Stimulated activated CD8-positive, alpha-beta memory T cell treated with anti-CD3 and anti-CD28 coated beads, Interleukin-4, amount 100 ng/mL, for 1 hour (primary cell): ENCODE results near the gene CCR5AS.

Source experiments
- DNase-seq, 2 donors: peaks; one replicate each; pipeline ENCODE4 v3.0.0-alpha.2; 2020; ENCODE audit warnings: low read depth in 2 of 2, low spot score in 1 of 2

The CCR5AS gene

DNA sequence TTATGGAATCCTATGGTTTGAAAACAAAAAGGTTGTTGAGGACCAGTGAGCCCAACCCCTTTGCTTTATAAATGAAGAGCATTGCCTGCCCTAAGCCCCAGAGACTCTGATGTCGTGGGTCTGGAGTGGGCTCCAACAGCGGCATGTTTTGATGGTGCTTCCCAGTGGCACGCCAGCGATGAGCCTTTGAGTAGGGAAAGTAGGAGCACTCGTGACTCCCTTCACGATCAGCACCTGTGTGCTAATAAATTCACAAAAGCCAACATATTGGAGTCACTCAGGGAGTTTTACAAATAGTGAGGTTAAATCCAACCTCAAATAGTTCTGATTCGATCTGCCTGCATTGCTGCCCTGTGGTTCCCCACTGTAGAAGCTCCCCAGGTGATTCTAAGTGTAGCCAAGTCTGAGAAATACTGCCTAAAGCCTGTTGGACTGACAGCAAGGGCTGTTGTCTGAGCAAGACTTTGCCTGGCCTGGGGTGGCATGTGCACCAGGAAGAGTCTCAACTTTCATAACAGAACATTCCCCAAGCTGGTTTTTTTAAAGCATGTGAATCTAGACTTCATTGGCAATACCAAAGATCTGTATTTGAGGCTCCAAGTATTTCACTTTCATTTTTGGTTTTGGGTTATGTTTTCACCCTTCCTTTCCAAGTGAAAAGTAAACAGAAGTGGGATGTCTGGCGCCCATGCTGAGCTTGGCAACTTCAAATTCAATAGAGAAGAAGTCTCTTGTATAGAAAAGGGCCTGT lies 26.2 kb downstream of the CCR5AS start:
- DNase-seq, result no peak

DNA sequence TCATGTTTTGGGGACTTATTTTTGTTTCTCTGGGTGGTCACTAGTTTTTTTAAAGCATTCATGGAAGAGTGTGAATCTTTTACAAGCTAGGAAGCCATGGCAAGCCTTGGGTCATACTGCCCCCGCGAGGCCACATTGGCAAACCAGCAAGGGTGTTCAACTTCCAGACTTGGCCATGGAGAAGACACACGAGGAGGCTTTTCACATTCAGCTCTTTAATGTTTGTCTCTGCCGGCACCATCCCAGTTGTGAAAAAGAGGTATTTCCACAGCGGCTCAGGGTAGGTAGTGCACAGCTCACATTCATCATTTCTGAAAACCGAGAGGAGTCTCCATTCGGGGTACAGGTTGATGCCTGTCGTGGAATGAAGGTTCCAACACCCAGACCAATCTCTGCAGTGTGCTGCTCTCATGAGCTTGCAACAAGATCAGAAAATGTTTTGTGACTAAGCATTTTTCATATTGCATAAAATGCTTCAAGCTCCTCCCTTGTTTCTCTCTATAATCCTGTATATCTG lies 28.4 kb downstream of the CCR5AS start:
- DNase-seq, result peak; percentile 28 to 39

DNA sequence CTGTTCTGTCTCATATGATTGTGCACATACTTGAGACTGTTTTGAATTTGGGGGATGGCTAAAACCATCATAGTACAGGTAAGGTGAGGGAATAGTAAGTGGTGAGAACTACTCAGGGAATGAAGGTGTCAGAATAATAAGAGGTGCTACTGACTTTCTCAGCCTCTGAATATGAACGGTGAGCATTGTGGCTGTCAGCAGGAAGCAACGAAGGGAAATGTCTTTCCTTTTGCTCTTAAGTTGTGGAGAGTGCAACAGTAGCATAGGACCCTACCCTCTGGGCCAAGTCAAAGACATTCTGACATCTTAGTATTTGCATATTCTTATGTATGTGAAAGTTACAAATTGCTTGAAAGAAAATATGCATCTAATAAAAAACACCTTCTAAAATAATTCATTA lies 31.1 kb downstream of the CCR5AS start:
- DNase-seq, result no peak

DNA sequence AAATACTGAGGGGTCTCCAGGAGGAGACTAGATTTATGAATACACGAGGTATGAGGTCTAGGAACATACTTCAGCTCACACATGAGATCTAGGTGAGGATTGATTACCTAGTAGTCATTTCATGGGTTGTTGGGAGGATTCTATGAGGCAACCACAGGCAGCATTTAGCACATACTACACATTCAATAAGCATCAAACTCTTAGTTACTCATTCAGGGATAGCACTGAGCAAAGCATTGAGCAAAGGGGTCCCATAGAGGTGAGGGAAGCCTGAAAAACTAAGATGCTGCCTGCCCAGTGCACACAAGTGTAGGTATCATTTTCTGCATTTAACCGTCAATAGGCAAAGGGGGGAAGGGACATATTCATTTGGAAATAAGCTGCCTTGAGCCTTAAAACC lies 31.6 kb downstream of the CCR5AS start:
- DNase-seq, result no peak

DNA sequence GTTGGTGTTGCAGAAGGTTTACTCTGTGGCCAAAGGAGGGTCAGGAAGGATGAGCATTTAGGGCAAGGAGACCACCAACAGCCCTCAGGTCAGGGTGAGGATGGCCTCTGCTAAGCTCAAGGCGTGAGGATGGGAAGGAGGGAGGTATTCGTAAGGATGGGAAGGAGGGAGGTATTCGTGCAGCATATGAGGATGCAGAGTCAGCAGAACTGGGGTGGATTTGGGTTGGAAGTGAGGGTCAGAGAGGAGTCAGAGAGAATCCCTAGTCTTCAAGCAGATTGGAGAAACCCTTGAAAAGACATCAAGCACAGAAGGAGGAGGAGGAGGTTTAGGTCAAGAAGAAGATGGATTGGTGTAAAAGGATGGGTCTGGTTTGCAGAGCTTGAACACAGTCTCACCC lies 32.1 kb downstream of the CCR5AS start:
- no peak for DNase-seq

DNA sequence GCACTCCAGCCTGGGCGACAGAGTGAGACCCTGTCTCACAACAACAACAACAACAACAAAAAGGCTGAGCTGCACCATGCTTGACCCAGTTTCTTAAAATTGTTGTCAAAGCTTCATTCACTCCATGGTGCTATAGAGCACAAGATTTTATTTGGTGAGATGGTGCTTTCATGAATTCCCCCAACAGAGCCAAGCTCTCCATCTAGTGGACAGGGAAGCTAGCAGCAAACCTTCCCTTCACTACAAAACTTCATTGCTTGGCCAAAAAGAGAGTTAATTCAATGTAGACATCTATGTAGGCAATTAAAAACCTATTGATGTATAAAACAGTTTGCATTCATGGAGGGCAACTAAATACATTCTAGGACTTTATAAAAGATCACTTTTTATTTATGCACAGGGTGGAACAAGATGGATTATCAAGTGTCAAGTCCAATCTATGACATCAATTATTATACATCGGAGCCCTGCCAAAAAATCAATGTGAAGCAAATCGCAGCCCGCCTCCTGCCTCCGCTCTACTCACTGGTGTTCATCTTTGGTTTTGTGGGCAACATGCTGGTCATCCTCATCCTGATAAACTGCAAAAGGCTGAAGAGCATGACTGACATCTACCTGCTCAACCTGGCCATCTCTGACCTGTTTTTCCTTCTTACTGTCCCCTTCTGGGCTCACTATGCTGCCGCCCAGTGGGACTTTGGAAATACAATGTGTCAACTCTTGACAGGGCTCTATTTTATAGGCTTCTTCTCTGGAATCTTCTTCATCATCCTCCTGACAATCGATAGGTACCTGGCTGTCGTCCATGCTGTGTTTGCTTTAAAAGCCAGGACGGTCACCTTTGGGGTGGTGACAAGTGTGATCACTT lies 34.1 kb downstream of the CCR5AS start:
- DNase-seq, result no peak

DNA sequence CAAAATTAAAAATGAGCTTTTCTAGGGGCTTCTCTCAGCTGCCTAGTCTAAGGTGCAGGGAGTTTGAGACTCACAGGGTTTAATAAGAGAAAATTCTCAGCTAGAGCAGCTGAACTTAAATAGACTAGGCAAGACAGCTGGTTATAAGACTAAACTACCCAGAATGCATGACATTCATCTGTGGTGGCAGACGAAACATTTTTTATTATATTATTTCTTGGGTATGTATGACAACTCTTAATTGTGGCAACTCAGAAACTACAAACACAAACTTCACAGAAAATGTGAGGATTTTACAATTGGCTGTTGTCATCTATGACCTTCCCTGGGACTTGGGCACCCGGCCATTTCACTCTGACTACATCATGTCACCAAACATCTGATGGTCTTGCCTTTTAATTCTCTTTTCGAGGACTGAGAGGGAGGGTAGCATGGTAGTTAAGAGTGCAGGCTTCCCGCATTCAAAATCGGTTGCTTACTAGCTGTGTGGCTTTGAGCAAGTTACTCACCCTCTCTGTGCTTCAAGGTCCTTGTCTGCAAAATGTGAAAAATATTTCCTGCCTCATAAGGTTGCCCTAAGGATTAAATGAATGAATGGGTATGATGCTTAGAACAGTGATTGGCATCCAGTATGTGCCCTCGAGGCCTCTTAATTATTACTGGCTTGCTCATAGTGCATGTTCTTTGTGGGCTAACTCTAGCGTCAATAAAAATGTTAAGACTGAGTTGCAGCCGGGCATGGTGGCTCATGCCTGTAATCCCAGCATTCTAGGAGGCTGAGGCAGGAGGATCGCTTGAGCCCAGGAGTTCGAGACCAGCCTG lies 35.1 kb downstream of the CCR5AS start:
- no peak for DNase-seq

DNA sequence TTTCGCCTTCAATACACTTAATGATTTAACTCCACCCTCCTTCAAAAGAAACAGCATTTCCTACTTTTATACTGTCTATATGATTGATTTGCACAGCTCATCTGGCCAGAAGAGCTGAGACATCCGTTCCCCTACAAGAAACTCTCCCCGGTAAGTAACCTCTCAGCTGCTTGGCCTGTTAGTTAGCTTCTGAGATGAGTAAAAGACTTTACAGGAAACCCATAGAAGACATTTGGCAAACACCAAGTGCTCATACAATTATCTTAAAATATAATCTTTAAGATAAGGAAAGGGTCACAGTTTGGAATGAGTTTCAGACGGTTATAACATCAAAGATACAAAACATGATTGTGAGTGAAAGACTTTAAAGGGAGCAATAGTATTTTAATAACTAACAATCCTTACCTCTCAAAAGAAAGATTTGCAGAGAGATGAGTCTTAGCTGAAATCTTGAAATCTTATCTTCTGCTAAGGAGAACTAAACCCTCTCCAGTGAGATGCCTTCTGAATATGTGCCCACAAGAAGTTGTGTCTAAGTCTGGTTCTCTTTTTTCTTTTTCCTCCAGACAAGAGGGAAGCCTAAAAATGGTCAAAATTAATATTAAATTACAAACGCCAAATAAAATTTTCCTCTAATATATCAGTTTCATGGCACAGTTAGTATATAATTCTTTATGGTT lies 35.9 kb downstream of the CCR5AS start, which contains the start of gene CCR5:
Gene CCR5 (plus strand): TSS at position 108 of the 680 bp plus-strand sequence. CDS start 1,957 bp downstream, outside the sequence.
- no peak for DNase-seq

DNA sequence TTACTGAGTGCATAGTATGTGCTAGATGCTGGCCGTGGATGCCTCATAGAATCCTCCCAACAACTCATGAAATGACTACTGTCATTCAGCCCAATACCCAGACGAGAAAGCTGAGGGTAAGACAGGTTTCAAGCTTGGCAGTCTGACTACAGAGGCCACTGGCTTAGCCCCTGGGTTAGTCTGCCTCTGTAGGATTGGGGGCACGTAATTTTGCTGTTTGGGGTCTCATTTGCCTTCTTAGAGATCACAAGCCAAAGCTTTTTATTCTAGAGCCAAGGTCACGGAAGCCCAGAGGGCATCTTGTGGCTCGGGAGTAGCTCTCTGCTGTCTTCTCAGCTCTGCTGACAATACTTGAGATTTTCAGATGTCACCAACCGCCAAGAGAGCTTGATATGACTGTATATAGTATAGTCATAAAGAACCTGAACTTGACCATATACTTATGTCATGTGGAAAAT lies 37.2 kb downstream of the CCR5AS start:
- DNase-seq, result no peak

DNA sequence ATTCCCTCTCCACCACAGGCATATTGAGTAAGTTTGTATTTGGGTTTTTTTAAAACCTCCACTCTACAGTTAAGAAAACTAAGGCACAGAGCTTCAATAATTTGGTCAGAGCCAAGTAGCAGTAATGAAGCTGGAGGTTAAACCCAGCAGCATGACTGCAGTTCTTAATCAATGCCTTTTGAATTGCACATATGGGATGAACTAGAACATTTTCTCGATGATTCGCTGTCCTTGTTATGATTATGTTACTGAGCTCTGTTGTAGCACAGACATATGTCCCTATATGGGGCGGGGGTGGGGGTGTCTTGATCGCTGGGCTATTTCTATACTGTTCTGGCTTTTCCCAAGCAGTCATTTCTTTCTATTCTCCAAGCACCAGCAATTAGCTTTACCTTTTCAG lies 37.7 kb downstream of the CCR5AS start:
- no peak for DNase-seq

DNA sequence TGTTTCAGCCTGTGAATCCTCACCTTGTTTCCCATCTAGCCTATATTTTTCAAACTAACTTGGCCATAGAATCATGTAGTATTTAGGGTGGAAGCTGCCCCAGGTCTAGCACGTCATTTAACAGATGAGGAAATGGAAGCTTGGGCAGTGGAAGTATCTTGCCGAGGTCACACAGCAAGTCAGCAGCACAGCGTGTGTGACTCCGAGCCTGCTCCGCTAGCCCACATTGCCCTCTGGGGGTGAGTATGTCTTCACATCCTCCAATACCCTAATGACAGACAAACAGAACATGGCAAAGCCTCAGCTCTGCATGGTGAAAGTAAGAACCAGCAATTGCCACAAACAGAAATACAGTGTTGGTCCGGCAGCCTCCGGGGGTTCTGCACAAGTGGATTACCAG lies 38.3 kb downstream of the CCR5AS start:
- peak; percentile 30 to 42 for DNase-seq

DNA sequence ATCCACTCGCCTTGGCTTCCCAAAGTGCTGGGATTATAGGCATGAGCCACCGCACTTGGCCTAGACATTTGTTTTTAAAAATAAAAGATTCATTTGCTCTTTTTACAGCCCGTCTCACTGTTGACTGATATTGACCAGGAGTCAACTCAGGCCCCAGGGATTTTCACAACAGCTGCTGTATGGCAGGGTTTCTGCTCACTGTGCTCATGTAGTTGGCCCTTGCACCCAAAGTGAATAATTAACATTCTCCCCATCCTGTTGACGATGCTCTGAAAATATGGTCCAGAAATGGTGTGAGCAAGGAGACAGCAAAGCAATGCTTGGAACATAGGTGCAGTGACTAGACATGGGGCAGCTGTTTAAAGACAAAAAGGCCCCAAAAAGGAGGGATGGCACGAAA lies 39.1 kb downstream of the CCR5AS start:
- DNase-seq, result no peak

DNA sequence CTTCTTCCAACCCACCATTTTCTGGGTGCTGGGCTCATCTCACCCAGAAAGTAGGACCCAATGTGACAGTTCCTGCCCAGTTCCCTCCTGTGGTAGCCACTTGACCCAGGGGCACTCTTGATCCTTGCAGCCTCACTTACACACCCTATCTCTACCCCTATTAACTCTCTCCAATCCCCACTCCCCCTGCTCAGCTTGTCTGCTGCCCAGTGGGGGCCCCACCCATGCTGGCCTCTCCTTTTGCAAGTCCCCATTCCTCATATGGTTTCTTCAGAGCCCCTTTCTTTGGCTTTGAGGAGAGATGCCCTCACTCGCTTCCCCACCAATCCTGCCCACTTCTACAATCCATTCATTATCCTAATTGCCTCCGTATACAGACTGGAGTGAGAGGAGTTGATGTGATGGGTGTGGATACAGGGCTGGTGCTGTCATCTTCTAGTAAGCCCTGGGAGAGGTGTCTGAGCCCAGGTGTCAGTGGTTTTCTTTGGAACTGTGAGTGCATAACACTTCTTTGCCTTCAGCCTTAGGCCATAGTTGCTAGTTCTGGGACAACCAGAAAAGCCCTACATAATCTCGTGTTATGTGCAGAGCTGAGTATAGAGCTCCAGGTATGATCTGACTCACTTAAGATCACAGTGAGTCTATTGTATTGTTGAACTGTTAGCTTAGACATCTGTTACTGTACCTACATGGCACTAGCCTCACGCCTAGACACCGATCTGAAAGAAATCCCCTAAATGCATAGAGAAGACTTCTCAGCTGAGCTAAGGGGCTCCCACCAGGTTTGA lies 40.9 kb downstream of the CCR5AS start:
- DNase-seq, result no peak

DNA sequence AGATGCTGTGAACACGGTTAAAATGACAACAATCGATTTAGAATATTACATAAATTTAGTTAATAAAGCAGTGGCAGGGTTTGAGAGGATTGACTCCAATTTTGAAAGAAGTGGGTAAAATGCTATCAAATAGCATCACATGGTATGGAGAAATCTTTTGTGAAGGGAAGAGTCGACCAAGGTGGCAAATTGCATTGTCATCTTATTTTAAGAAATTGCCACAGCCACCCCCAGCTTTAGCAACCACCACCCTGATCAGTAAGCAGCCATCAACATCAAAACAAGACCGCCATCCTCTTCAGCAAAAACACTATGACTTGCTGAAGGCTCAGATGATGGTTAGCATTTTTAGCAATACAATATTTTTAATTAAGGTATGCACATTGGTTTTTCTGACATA lies 41.8 kb downstream of the CCR5AS start:
- no peak for DNase-seq

DNA sequence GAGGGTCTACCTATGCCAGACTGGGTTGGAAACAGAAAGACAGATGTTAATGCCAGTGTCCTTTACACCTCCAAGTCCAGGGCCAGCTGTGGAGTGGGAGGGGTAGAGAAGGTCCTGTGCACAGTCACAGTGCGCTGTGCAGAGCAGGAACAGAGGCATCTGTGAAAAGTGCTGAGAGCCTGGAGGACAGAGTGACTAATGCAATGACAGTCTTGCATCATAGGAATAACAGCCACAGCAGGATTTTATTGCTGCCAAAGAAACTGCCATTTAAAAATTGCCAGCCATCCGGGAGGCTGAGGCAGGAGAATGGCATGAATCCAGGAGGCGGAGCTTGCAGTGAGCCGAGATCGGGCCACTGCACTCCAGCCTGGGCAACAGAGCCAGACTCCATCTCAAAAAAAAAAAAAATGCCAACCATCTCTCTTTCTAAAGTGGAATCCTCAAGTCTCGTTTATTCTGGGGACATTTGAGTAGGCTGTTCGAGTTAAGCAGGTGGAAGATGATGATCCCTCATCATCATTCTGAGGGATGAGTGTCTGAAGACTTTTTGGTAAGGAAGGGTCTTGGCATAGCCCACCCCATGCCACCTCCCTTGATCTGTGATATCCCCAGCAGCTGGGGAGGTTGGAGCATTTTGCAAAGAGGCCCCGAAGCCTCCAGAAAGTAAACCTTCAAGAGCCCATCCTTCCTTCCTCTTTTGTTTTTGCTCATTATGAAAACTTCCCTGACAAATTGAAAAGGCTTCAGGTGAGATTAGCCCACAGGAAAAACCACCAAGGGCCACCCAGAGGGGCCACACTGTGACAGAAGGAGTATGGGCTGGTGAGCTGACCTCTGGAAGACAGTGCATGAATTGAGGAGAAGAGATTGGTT lies 45.2 kb downstream of the CCR5AS start:
- no peak for DNase-seq

DNA sequence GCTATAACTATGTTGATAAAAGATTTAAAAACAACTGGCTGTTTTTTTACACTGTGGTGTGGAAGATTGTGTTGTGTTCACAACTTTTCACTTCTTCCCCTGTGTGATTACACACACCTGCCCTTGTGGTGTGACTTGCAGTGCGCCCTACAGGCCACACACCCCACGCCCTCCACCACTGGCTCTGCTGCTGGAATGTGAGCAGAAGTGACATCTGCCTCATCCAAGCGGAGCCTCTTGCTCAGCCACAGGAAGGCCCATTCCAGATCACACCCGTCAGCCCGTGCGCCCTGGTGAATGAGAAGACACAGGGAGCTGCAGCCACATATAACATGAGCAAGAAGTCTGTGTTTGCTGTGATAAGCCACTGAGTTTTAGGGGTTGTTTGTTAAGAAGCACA lies 46.0 kb downstream of the CCR5AS start:
- no peak for DNase-seq

DNA sequence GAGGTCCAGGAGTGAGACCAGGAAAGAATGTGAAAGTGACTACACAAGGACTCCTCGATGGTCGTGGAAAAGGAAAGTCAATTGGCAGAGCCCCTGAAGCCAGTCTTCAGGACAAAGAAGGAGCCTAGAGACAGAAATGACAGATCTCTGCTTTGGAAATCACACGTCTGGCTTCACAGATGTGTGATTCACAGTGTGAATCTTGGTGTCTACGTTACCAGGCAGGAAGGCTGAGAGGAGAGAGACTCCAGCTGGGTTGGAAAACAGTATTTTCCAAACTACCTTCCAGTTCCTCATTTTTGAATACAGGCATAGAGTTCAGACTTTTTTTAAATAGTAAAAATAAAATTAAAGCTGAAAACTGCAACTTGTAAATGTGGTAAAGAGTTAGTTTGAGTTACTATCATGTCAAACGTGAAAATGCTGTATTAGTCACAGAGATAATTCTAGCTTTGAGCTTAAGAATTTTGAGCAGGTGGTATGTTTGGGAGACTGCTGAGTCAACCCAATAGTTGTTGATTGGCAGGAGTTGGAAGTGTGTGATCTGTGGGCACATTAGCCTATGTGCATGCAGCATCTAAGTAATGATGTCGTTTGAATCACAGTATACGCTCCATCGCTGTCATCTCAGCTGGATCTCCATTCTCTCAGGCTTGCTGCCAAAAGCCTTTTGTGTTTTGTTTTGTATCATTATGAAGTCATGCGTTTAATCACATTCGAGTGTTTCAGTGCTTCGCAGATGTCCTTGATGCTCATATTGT lies 47.0 kb downstream of the CCR5AS start:
- DNase-seq, result no peak

DNA sequence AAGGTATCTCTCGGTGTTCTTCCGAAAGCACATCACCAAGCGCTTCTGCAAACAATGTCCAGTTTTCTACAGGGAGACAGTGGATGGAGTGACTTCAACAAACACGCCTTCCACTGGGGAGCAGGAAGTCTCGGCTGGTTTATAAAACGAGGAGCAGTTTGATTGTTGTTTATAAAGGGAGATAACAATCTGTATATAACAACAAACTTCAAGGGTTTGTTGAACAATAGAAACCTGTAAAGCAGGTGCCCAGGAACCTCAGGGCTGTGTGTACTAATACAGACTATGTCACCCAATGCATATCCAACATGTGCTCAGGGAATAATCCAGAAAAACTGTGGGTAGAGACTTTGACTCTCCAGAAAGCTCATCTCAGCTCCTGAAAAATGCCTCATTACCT lies 48.4 kb downstream of the CCR5AS start:
- no peak for DNase-seq
